Fibroblast of lung (primary cell): ENCODE results near the gene IGLON5.

Source experiments
- EZH2 ChIP-seq: IDR thresholded peaks from 2 replicates; pipeline ENCODE4 v1.5.1; 2012; ENCODE audit warnings: low read length, control low read depth, mild to moderate bottlenecking; ENCODE audit errors: missing control alignments
- TF ChIP-seq, protein P1 (sequence below), 2 donors: IDR thresholded peaks in 1 of 2; conservative IDR thresholded peaks in 1 of 2; 1 replicate in 1 of 2; 2 replicates in 1 of 2; pipeline ENCODE4 v1.5.1; 2011 to 2012; ENCODE audit warnings: low read length in 2 of 2, control low read depth in 1 of 2, inconsistent platforms in 1 of 2, low read depth in 1 of 2, mild to moderate bottlenecking in 1 of 2

GRCh38 chr19:51271067-51271466, 40.4 kb upstream of the IGLON5 start:
- TF ChIP-seq, protein P1, sequence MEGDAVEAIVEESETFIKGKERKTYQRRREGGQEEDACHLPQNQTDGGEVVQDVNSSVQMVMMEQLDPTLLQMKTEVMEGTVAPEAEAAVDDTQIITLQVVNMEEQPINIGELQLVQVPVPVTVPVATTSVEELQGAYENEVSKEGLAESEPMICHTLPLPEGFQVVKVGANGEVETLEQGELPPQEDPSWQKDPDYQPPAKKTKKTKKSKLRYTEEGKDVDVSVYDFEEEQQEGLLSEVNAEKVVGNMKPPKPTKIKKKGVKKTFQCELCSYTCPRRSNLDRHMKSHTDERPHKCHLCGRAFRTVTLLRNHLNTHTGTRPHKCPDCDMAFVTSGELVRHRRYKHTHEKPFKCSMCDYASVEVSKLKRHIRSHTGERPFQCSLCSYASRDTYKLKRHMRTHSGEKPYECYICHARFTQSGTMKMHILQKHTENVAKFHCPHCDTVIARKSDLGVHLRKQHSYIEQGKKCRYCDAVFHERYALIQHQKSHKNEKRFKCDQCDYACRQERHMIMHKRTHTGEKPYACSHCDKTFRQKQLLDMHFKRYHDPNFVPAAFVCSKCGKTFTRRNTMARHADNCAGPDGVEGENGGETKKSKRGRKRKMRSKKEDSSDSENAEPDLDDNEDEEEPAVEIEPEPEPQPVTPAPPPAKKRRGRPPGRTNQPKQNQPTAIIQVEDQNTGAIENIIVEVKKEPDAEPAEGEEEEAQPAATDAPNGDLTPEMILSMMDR (conservative IDR thresholded peaks at IDR 0.05 in 1 of 2, IDR thresholded peaks at IDR 0.05 in 1 of 2; ENCODE audit: low read depth in 1 of 2, low read length in 2 of 2): no peak
- no peak for TF ChIP-seq EZH2
